HCT116 (cell line): Measurements from ENCODE around the gene TEDC1.

ENCODE experiments used
- CEBPB ChIP-seq: IDR thresholded peaks from 2 replicates; pipeline ENCODE4 v1.6.1; 2012; ENCODE audit warnings: low read depth
- CTCF ChIP-seq, 3 experiments: fragments of 200-600 bp in 1 of 3; sonication (generic) in 1 of 3; IDR thresholded peaks in 2 of 3; conservative IDR thresholded peaks in 1 of 3; 2 replicates each; pipeline ENCODE4 v1.5.1; 2012 to 2017; ENCODE audit warnings: low read depth in 2 of 3, low read length in 2 of 3, antibody characterized with exemption in 1 of 3, borderline replicate concordance in 1 of 3, control low read depth in 1 of 3, mild to moderate bottlenecking in 1 of 3, mixed read lengths in 1 of 3, mixed run types in 1 of 3, moderate library complexity in 1 of 3; ENCODE audit not compliant: insufficient read depth in 1 of 3
- EZH2 ChIP-seq: fragments of 200-600 bp; sonication (generic); IDR thresholded peaks from 2 replicates; pipeline ENCODE4 v1.6.1; 2017; ENCODE audit warnings: antibody characterized with exemption, mixed run types
- FOSL1 ChIP-seq: IDR thresholded peaks from 2 replicates; pipeline ENCODE4 v1.6.1; 2012; ENCODE audit warnings: low read depth
- JUND ChIP-seq: IDR thresholded peaks from 2 replicates; pipeline ENCODE4 v1.6.1; 2012
- MAX ChIP-seq: IDR thresholded peaks from 2 replicates; pipeline ENCODE4 v1.6.1; 2012
- POLR2A ChIP-seq: IDR thresholded peaks from 2 replicates; pipeline ENCODE4 v1.7.0; 2011; ENCODE audit warnings: borderline replicate concordance; ENCODE audit not compliant: insufficient read depth, insufficient read length; ENCODE audit errors: extremely low read depth
- POLR2AphosphoS5 ChIP-seq: IDR thresholded peaks from 2 replicates; pipeline ENCODE4 v1.6.1; 2011; ENCODE audit warnings: mild to moderate bottlenecking, low read depth, low read length, moderate library complexity
- RAD21 ChIP-seq: IDR thresholded peaks from 2 replicates; pipeline ENCODE4 v1.6.1; 2012; ENCODE audit warnings: low read depth, mild to moderate bottlenecking
- SP1 ChIP-seq: IDR thresholded peaks from 2 replicates; pipeline ENCODE4 v1.6.1; 2012; ENCODE audit warnings: low read depth
- SRF ChIP-seq: IDR thresholded peaks from 2 replicates; pipeline ENCODE4 v1.6.1; 2012; ENCODE audit warnings: low read depth
- TCF7L2 ChIP-seq: IDR thresholded peaks from 2 replicates; pipeline ENCODE4 v1.7.0; 2011; ENCODE audit warnings: borderline replicate concordance, inconsistent platforms; ENCODE audit not compliant: insufficient read depth, insufficient read length; ENCODE audit errors: extremely low read depth
- ZBTB33 ChIP-seq: IDR thresholded peaks from 2 replicates; pipeline ENCODE4 v1.6.1; 2011; ENCODE audit warnings: mild to moderate bottlenecking, low read length, moderate library complexity; ENCODE audit not compliant: insufficient replicate concordance; ENCODE audit errors: extremely low read depth
- ZNF274 ChIP-seq: fragments of 200-500 bp; sonication (Bioruptor generic); IDR thresholded peaks from 2 replicates; pipeline ENCODE4 v1.6.1; 2014; ENCODE audit warnings: mild to moderate bottlenecking, low read depth, low read length, inconsistent platforms

GRCh38 chr14:105442125-105442524, 48.9 kb upstream of the TEDC1 start:
- TF ChIP-seq CTCF (IDR thresholded peaks at IDR 0.05 in 2 of 3, conservative IDR thresholded peaks at IDR 0.05 in 1 of 3; ENCODE audit: borderline replicate concordance in 1 of 3, insufficient read depth in 1 of 3, low read depth in 2 of 3, low read length in 2 of 3) (no peak), ZBTB33 (no peak), FOSL1 (no peak), JUND (no peak), TCF7L2 (no peak), CEBPB (no peak), POLR2A (no peak), ZNF274 (no peak), POLR2AphosphoS5 (no peak), SRF (no peak), EZH2 (no peak), SP1 (no peak), RAD21 (no peak), MAX (no peak)
